RWPE1 (cell line): ENCODE data around the gene INPP4A.

ENCODE experiments used
- CTCF ChIA-PET: fragments of 350-600 bp; sonication (Branson Sonifier 250); formaldehyde crosslinking; extraction: SDS; loops from one replicate; lab custom pipeline; 2021; lab: Yijun Ruan, JAX
- POLR2A ChIA-PET: fragments of 400-600 bp; formaldehyde crosslinking; extraction: SDS; loops from one replicate; lab custom pipeline; 2020; ENCODE audit warnings: antibody characterized with exemption; ENCODE audit not compliant: low non-redundant PET; lab: Yijun Ruan, JAX
- DNase-seq: peaks from one replicate; pipeline ENCODE4 v3.0.0; 2012; ENCODE audit warnings: low spot score
- H3K27ac ChIP-seq: fragments of 450-650 bp; 2 replicates; pipeline ENCODE4 v1.5.1; 2017
- TF ChIP-seq, protein P1 (sequence below): fragments of 450-650 bp; conservative IDR thresholded peaks from 2 replicates; pipeline ENCODE4 v1.5.1; 2017; ENCODE audit warnings: low read depth, mild to moderate bottlenecking

INPP4A gene

DNA sequence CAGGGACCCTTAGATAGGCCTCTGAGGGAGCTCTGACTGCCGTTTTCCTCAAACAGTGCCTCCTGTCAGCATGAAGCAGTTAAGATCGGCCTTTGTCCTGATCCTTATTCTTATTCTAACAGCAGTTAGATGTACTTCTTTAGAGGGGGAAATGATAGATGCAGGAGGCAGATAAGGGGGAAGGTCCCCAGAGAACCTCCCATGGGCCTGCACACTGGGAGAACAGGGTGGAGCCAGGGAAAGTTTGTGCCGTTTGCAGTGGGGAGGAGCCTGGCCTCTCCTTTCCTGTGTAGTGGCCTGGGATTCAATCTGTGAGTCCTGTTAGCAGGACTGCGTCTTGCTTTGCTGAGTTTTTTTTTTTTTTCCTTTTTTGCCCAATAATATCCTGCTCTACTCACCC is 7.9 kb upstream of the INPP4A start:
- TF ChIP-seq, protein P1, sequence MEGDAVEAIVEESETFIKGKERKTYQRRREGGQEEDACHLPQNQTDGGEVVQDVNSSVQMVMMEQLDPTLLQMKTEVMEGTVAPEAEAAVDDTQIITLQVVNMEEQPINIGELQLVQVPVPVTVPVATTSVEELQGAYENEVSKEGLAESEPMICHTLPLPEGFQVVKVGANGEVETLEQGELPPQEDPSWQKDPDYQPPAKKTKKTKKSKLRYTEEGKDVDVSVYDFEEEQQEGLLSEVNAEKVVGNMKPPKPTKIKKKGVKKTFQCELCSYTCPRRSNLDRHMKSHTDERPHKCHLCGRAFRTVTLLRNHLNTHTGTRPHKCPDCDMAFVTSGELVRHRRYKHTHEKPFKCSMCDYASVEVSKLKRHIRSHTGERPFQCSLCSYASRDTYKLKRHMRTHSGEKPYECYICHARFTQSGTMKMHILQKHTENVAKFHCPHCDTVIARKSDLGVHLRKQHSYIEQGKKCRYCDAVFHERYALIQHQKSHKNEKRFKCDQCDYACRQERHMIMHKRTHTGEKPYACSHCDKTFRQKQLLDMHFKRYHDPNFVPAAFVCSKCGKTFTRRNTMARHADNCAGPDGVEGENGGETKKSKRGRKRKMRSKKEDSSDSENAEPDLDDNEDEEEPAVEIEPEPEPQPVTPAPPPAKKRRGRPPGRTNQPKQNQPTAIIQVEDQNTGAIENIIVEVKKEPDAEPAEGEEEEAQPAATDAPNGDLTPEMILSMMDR = no peak
- H3K27ac ChIP-seq = no peak overlapping the region
- DNase-seq = no peak
- ChIA-PET POLR2A (no interaction called here), CTCF (no interaction called here)

DNA sequence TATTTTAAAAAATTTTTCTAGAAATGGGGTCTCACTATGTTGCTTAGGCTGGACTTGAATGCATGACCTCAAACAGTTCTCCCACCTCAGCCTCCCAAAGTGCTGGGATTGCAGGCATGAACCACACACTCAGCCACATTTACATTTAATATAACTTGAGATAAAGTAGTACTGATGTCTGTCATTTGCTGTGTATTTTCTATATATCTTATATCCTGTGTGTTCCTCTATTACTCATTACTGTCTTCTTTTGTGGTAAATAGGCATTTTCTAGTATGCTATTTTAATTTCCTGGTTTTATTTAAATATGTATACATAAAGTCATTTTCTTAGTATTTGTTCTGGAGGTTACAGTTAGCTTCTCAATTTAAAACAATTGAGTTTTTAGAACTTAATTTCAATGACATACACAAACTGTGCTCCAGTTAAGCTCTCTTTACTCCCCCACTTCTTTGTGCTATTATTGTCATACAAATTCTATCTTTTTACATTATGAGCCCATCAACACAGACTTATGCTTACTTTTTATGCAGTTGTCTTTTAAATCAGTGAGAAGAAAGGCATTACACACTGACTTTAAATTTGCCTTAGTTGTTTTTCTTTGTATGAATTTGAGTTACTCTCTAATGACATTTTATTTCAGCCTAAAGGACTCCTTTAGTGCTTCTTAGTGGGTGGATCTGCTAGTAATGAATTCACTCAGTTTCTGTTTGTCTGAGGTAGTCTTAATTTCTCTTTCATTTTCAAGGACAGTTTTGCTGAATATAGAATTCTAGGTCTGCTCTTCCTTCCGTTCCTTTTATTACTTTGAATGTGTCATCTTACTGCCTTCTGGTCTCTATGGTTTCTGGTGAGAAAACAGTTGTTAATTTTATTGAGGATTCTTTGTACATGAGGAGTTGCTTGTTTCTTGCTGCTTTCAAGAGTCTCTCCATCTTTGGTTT is 6.2 kb upstream of the INPP4A start:
- no peak overlapping the region for H3K27ac ChIP-seq
- no peak for DNase-seq
- TF ChIP-seq, protein P1 = no peak
- POLR2A ChIA-PET = no interaction called here
- CTCF ChIA-PET = no interaction called here

DNA sequence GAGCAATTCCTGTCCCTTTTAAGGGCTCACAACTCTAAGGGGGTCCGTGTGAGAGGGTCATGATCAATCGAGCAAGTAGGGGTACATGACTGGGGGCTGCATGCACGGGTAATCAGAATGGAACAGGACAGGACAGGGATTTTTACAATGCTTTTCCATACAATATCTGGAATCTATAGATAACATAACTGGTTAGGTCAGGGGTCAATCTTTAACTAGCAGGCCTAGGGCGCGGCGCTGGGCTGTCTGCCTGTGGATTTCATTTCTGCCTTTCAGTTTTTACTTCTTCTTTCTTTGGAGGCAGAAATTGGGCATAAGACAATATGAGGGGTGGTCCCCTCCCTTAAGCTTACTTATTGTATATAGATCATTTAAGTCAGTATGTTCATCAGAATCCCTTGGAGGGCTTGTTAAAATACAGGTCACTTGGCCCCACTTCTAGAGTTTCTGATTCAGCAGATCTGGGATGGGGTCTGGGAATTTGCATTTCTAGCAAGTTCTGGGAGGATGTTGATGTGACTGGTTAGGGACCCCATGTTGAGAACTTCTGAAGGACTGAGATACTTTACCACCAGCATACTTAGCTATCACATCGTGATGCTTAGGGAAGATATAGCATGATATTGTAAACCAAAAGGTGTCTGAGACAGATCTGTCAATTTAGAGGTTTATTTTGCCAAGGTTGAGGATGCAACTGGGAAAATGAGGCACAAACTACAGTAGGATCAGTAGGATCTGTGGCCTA is 2.8 kb upstream of the INPP4A start:
- CTCF ChIA-PET = no interaction called here
- POLR2A ChIA-PET = no interaction called here
- TF ChIP-seq, protein P1 = no peak
- no peak overlapping the region for H3K27ac ChIP-seq
- DNase-seq = no peak

DNA sequence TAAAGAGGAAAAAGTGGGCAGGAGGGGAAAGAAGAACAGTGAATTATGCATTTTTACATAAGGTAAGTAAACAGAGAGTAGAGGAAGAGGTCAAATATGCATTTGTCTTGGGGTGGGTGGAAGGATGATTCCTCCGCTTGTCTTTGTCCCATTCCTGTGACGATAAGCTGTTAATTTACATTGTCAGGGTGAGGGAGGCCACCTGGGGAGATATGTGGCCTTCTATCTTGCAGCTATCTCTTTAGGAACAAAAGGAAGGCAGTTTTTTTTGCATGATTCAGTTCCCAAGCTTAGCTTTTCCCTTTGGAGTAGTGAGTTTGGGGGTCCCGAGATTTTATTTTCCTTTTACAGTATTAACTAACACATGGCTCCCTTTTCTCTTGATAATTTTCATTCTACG is 2.2 kb upstream of the INPP4A start:
- TF ChIP-seq, protein P1 = no peak
- no peak for DNase-seq
- POLR2A ChIA-PET = no interaction called here
- H3K27ac ChIP-seq = no peak overlapping the region
- CTCF ChIA-PET = interaction anchor here (1.0 kb wide), 1 partner anchor 161 kb away, joined by 3 read pairs; no protein-coding TSS in a partner anchor

DNA sequence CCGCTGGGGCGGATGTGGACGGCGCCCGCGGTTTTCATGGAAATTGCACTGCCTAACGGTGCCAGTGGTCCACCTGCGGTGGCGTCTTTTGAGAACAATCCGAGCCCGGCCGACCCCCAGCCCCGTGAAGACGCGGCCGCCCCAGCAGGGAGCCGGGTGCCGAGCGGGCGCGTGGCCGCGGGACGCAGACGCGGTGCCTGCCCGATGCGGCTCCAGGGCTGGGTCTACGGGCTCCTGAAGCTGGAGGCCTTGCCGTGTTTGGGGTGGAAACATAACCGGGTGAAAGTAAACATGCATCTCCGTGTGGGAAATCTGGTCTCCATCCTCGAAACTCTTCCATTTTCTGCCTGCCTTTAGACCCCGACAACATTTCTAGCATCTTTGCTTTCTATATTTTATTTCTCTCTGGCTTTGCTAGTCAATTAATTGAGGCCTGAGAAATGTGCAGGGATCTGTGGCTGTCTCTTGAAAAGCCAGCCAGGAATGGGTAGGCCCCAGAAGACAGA is 572 bp downstream of the INPP4A start:
- TF ChIP-seq, protein P1 = 0 out of 2 replicates have a peak, but pooled peaks have one; percentile 11
- POLR2A ChIA-PET = no interaction called here
- CTCF ChIA-PET = interaction anchor here (0.5 kb wide), 1 partner anchor 96 kb away, joined by 3 read pairs; no protein-coding TSS in a partner anchor
- H3K27ac ChIP-seq = peak overlapping the region; percentile 69
- DNase-seq = peak; percentile 24
